Diencephalon (tissue), 1 donor: ENCODE results near the gene MAJIN. TPM values are rescaled to one million over a fixed set of nuclear protein-coding genes. Genes with fewer than 3 reads are reported as not detected.

Experiments
- small RNA-seq: library from RNA; depleted of rRNA; stranded (forward); fragments of <200 nt; gene quantifications from one replicate; pipeline ENCODE3, GENCODE V24; 2014
- total RNA-seq: library from RNA; depleted of rRNA; stranded (reverse); fragments of >200 nt; gene quantifications from one replicate; pipeline ENCODE4 v1.2.3, GENCODE V29; 2014

The MAJIN gene
- not detected for total RNA-seq

DNA sequence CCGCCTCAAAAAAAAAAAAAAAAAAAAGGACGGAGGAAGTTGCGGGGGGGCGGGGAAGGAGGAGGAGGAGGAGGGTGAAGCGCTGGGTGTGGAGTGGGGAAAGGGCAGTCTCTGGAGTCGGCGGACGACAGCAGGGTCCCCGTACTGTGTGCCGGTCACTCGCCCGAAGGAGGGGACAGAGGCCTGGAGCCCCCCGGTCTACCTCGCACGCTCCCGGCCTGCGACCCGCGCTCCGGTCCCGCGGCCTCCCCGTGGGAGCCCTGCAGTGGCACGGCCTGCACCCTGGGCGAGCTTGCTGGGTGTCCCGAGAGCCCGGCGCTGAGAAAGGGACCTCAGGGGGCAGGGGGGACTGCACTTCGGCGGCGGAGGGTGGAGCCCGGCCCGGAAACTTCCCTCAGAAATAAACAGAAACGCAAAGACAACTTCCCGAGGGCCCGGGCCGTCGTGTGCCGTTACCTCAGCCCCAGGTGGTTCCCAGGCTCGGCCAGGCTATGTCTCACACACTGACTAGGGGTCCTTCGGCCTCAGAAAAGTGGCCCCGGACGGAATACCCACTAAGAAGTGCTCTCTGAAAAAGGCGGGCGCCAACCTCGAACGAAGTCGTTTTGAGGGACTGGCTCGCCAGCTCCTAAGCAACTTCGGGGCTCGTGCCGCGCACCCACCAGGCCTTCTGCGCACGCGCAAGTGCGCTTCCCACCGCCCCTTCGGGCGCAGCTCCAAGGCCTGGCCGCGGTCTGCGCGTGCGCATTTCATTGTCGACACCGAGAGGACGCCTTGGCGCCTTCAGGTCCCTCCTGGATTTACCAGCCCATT is at the start of gene MAJIN:
Gene MAJIN (minus strand): TSS at position 688 of the 813 bp plus-strand sequence. CDS start 12,703 bp downstream, outside the sequence.

DNA sequence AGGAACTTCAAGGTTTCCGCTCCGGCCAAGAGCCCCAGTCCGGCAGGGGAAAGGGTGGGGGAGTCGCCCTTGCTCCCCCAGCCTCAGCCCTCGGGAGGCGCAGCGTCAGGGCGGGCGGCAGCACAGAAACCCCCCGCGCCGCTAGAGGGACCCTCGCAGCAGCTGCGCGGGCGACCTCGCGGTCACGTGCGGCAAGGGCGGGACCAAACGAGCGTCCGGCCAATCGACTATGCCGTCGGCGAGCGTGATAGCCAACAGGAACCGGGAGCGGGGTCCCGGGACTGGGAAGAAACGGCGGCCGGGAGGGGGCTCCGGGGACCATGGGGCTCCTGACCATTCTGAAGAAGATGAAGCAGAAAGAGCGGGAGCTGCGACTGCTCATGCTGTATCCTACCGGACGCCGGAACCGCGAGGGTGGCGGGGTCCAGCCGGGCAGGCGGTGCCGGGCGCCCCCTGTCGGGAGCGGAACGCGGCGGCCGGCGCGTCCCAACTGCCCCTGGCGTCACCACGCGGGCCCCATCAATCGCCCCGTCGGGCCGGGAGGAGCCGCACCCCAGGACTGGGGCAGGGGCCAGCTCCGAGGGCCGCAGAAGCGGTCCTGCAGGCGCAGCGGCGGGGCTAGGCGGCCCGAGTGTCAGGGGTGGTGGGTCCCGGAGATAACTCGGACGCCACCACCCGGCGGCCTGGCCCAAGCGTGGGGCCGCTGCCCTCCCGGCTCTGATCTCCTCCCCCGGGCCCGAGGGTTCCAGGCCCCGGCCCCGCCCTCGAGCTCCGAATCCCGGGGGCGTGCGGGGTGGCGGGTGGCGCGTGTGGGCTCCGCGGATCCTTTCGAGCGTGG is 42.2 kb upstream of the MAJIN start, which contains the start of gene ARL2:
Gene ARL2 (plus strand): TSS at position 273 of the 838 bp plus-strand sequence. CDS start 48 bp downstream, at position 321.

GRCh38 chr11:64996710-64997380 is 24.9 kb upstream of the MAJIN start, which contains the start of gene BATF2:
TSS of gene BATF2 (minus strand) at chr11:64996971. CDS start at chr11:64996914, 57 bp downstream.

GRCh38 chr11:64935359-64936081 is 36.4 kb downstream of the MAJIN start, which contains the start of gene GPHA2:
TSS of gene GPHA2 (minus strand) at chr11:64935893. CDS start at chr11:64935460, 433 bp downstream.

DNA sequence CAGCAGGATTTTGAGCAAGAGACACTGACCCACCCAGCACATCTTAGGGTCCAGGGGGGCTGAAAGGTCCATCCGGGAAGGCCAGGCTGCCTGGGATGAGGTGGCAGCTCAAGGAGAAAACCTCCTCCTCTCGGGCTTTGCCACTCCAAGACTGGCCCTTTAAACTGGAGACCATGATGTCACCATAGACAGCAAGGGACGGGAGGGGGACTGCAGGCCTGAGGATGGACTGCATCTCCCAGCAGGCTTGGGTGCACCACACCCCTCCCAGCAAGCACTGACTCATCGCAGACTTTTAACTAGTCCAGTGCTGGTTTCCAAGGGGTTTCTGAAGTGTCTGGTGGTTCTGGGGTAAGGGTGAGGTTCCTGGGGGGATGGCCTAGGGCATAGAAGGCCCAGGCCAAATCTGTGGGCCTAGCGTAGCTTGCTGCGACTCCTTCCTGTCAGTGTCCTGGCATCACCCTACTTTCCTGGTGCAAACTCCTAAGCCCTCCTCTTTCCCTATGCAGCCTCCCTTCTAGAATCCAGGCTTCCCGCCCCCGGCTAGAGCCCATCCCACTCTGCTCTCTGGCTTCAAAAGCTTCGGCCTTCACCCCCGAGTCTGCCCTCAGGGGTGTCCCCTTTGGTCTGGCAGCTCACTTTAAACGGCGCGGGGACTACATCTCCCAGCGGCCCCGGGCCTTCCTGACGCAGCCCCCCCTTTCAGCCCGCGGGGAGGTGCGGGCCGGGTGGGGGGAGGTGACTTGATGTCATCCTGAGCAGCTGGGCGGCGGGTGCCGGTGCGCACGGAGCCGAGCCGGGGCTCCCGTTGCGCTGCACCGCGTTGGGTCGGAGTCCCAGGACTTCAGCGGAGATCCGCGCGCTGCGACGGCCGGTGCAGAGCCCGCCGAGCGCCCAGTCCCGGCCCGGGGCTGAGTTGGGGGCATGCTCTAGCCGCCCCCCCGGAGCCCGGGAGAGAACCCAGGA is 47.7 kb downstream of the MAJIN start, which contains the start of gene PPP2R5B:
Gene PPP2R5B (plus strand): TSS at position 746 of the 966 bp plus-strand sequence. CDS start 1,046 bp downstream, outside the sequence.

DNA sequence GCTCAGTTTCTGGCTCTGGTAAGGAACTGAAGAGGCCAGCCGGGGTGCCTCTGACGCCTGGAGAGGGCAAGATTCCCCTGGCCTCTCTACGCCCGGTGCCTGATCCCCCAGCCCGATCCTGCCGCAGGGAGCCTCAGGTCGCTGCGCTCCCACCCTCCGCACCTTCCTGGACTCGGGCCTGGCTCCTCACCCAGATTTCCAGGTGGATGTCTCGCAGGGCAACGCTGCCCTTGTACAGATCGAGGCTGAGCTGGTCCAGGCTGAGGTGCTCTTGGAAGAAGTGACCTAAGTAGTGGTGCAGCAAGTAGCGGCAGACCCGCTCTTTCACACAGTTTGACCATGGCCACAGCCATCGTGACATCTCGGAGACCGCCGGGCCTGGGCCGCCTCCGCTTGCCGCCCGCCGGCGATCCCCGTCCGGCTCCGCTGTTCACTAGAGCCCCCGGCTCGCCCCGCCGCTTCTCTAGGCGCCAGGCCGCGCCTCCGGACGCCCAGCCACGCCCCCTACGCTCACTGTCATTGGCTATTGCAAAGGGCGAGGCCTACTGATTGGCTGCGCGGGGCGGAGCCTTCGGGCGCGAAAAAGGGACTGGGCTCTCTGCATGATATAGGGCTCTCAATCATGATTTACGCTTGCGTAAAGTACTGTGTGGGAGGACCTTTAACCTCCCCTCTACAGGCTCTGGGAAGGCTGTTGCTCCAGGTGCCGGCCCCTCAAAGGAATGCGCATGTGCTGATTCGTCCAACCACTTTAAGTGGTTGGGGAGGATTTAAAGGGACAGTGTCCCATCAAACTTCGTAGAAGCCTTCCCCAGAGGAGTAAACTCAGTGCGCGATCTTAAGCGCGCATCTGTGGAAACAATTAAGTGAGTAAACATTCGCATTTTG is 54.9 kb downstream of the MAJIN start, which contains the start of gene ATG2A:
Gene ATG2A (minus strand): TSS at position 435 of the 888 bp plus-strand sequence. CDS start 74 bp downstream, at position 361.

Small RNA genes within 50 kb of the gene (small RNA-seq; reads per million reads assigned to genes)
- gene MIR6749 = not detected
- gene MIR6750 = not detected
- not detected for gene MIR6879

Other genes with a start within 250 kb of the MAJIN start
- gene NRXN2, start 248.9 kb downstream of the MAJIN start, total RNA-seq = 397 TPM
- 54.2 TPM for gene RASGRP2, start 228.0 kb downstream of the MAJIN start, total RNA-seq
- gene PYGM, start 212.1 kb downstream of the MAJIN start, total RNA-seq = 2.3 TPM
- 75.2 TPM for gene SF1, start 193.6 kb downstream of the MAJIN start, total RNA-seq
- gene MAP4K2, start 168.9 kb downstream of the MAJIN start, total RNA-seq = 17.1 TPM
- 18.0 TPM for gene MEN1, start 161.6 kb downstream of the MAJIN start, total RNA-seq
- 2.1 TPM for gene CDC42BPG, start 127.5 kb downstream of the MAJIN start, total RNA-seq
- 39.0 TPM for gene EHD1, start 93.5 kb downstream of the MAJIN start, total RNA-seq
- 9.9 TPM for gene ATG2A, start 54.9 kb downstream of the MAJIN start, total RNA-seq
- 39.7 TPM for gene PPP2R5B, start 47.4 kb downstream of the MAJIN start, total RNA-seq
- not detected for gene GPHA2, start 36.2 kb downstream of the MAJIN start, total RNA-seq
- not detected for gene BATF2, start 24.9 kb upstream of the MAJIN start, total RNA-seq
- 73.4 TPM for gene ARL2, start 42.1 kb upstream of the MAJIN start, total RNA-seq
- gene SNX15, start 55.3 kb upstream of the MAJIN start, total RNA-seq = 16.4 TPM
- 6.9 TPM for gene SAC3D1, start 69.1 kb upstream of the MAJIN start, total RNA-seq
- 4.2 TPM for gene NAALADL1, start 86.4 kb upstream of the MAJIN start, total RNA-seq
- 2.3 TPM for gene CDCA5, start 111.9 kb upstream of the MAJIN start, total RNA-seq
- gene ZFPL1, start 112.1 kb upstream of the MAJIN start, total RNA-seq = 15.7 TPM
- 125 TPM for gene VPS51, start 124.1 kb upstream of the MAJIN start, total RNA-seq
- 81.4 TPM for gene TM7SF2, start 139.8 kb upstream of the MAJIN start, total RNA-seq
- gene ZNHIT2, start 145.6 kb upstream of the MAJIN start, total RNA-seq = 6.9 TPM
- 229 TPM for gene FAU, start 150.0 kb upstream of the MAJIN start, total RNA-seq
- 39.7 TPM for gene MRPL49, start 150.2 kb upstream of the MAJIN start, total RNA-seq
- gene SYVN1, start 162.4 kb upstream of the MAJIN start, total RNA-seq = 11.1 TPM
- not detected for gene SPDYC, start 198.1 kb upstream of the MAJIN start, total RNA-seq
- gene CAPN1, start 209.8 kb upstream of the MAJIN start, total RNA-seq = 64.6 TPM